Body of pancreas (tissue), 4 donors: ENCODE results near the gene SLCO3A1. TPM values are rescaled to one million over a fixed set of nuclear protein-coding genes. Genes with fewer than 3 reads are reported as not detected.
"Not testable (repeated sequence)": the region's sequence is repeated elsewhere in the genome, so short reads cannot be mapped to it uniquely, and the experiment has no call there.

Source experiments
- ATAC-seq: fragments of 150-250 bp; one replicate; pipeline ENCODE4 v1.9.1; 2016
- DNase-seq, 4 donors: peaks; one replicate each; pipeline ENCODE4 v3.0.0-alpha.2; 2019
- H3K27ac ChIP-seq, 4 donors: fragments of 200-600 bp; sonication (generic); 1 replicate in 3 of 4; 2 replicates in 1 of 4; pipeline versions ENCODE4 v1.5.1 to v1.6.1; 2016 to 2019; ENCODE audit warnings: mild to moderate bottlenecking in 1 of 4, mixed read lengths in 1 of 4, moderate library complexity in 1 of 4
- H3K27me3 ChIP-seq, 2 donors: fragments of 200-600 bp; sonication (generic); one replicate each; pipeline ENCODE4 v1.6.0; 2016; ENCODE audit warnings: mild to moderate bottlenecking in 1 of 2
- H3K36me3 ChIP-seq, 2 donors: fragments of 200-600 bp; sonication (generic); replicated peaks in 1 of 2; 2 replicates each; pipeline ENCODE4 v1.5.1; 2016; ENCODE audit warnings: low read depth in 2 of 2; ENCODE audit not compliant: insufficient read depth in 1 of 2
- H3K4me1 ChIP-seq: fragments of 200-600 bp; sonication (generic); one replicate; pipeline ENCODE4 v1.6.0; 2016
- H3K4me3 ChIP-seq, 2 donors: fragments of 200-600 bp; sonication (generic); 1 replicate in 1 of 2; 2 replicates in 1 of 2; pipeline ENCODE4 v1.5.1; 2016 to 2019
- H3K9me3 ChIP-seq, 3 donors: fragments of 200-600 bp; sonication (generic); 1 replicate in 2 of 3; 2 replicates in 1 of 3; pipeline ENCODE4 v1.5.1; 2016
- CTCF ChIP-seq, 7 experiments: fragments of 450-650 bp in 4 of 7; fragments of 200-600 bp in 3 of 7; sonication (generic) in 3 of 7; IDR thresholded peaks; one replicate each; pipeline ENCODE4 v1.5.1; 2016 to 2019; ENCODE audit warnings: antibody characterized with exemption in 7 of 7
- POLR2A ChIP-seq, 3 donors: fragments of 450-650 bp; IDR thresholded peaks; one replicate each; pipeline ENCODE4 v1.6.1; 2016; ENCODE audit warnings: antibody characterized with exemption in 3 of 3, mild to moderate bottlenecking in 2 of 3
- WGBS, 2 donors: methylation state at CpG; one replicate each; pipeline ENCODE4 v1.1.5; 2017; 5-methylcytosine and 5-hydroxymethylcytosine counted together
- intact Hi-C: fragments of 100-400 bp; cut with DNase I; formaldehyde crosslinking; loops from one replicate; pipeline ENCODE4 v1.15.1; 2023
- total RNA-seq, 2 donors: library from RNA; depleted of rRNA; stranded (reverse); fragments of >200 nt; gene quantifications; one replicate each; pipeline ENCODE4 v1.1.0, GENCODE V29; 2016

SLCO3A1 gene
- total RNA-seq, 2 donors from 2014 or later, result 5.7 to 12.9 TPM

- intact Hi-C loops, result no loop called here
- Histone ChIP-seq H3K36me3 (no peaks in the 10 kb centered on the region), H3K9me3 (no peaks in the 10 kb centered on the region), H3K4me1 (peaks cover 10% of the 10 kb centered on the region), H3K27me3 (no peaks in the 10 kb centered on the region), H3K4me3 (no peak overlapping the region), H3K27ac (no peak overlapping the region)
- no peak for DNase-seq
- WGBS, 2 donors, result 98 to 100% methylated on average over 1 to 5 of the region's 5 CpGs
- no peak for ATAC-seq
- TF ChIP-seq POLR2A (IDR thresholded peaks at IDR 0.05), result no peak
- TF ChIP-seq CTCF (IDR thresholded peaks at IDR 0.05), result no peak
These were observed 209.0 kb downstream of the SLCO3A1 start for GRCh38 chr15:92062505-92062904.

DNA sequence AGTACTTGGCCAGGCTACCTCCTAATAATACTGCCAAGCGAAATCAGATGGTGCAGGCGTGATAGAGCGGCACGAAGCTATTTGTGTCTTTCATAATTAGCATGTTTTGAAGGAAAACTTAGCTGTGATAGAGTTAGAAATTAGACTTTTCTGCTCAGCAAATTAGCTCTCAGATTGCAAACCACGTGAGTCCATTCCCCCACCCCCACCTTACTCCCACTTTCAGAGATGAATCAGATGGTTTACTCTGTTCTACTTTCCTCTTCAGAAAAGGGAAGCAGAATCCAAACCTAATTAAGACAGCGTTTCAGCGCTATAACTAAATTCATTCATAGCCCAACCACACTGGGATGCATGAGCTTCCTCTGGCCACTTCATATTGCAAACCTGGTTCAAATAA lies 214.6 kb downstream of the SLCO3A1 start:
- ATAC-seq (no peak), DNase-seq (no peak)
- intact Hi-C loops, result no loop called here
- H3K9me3 ChIP-seq, result no peaks in the 10 kb centered on the region
- TF ChIP-seq POLR2A (IDR thresholded peaks at IDR 0.05) (no peak), CTCF (IDR thresholded peaks at IDR 0.05) (no peak)
- no peak overlapping the region for H3K27ac ChIP-seq
- WGBS, 2 donors, result 73 to 83% methylated on average over 7 of the region's 7 CpGs
- peaks cover 5% of the 10 kb centered on the region for H3K4me1 ChIP-seq
- no peaks in the 10 kb centered on the region for H3K27me3 ChIP-seq
- H3K36me3 ChIP-seq, result no peaks in the 10 kb centered on the region
- no peak overlapping the region for H3K4me3 ChIP-seq

- no peak for TF ChIP-seq POLR2A (IDR thresholded peaks at IDR 0.05)
- TF ChIP-seq CTCF (IDR thresholded peaks at IDR 0.05), result no peak
- Histone ChIP-seq H3K27ac (peak overlapping the region in 1 of 4 donors; percentile 57), H3K36me3 (no peaks in the 10 kb centered on the region), H3K4me1 (peaks cover 5% of the 10 kb centered on the region), H3K4me3 (no peak overlapping the region), H3K27me3 (no peaks in the 10 kb centered on the region), H3K9me3 (no peaks in the 10 kb centered on the region)
- DNase-seq (peak in 2 of 4 donors; percentile 28 to 55), ATAC-seq (peak; percentile 79)
- 52 to 55% methylated on average over 20 of the region's 20 CpGs for WGBS, 2 donors
- intact Hi-C loops, result no loop called here
These were observed 216.1 kb downstream of the SLCO3A1 start for GRCh38 chr15:92069308-92070250.

DNA sequence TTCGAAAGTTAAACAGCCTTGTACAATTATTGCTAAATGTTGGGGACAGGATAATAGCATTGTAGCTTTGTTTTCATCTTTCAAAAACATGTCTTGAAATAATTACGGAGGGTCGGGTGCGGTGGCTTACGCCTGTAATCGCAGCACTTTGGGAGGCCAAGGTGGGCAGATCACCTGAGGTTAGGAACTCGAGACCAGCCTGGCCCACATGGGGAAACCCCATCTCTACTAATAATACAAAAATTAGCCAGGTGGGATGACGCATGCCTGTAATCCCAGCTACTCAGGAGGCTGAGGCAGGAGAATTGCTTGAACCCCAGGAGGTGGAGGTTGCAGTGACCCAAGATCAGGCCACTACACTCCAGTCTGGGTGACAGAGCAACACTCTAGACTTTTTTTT lies 216.7 kb downstream of the SLCO3A1 start:
- not testable (repeated sequence) for ATAC-seq

DNA sequence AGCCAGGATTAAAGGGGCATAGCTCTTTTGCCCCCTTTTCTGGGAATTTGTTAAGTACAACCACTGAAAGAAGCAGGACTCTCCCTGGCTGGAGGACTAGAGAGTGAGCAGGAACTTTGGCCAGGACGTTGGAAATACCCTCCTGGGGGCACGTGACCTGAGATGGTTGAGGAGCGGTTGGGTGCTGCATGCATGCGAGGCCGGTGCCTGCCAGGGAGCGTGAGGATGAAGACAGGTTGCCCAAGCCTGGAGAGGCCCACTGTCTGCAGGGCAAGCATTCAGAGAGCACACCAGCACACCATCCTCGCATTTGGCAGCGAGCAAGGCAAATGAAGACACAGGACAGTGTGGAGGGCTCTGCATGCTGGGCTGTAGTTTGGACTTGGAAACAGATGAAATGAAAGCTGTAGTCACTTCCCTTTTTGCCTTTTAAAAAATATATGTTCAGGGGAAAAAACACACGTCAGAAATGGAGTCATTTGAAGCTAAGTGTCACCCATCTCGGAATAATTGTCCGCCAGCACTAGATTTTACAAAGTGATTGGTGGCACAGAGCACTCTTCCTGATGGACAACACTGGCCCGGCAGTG lies 217.6 kb downstream of the SLCO3A1 start:
- no peak overlapping the region for H3K27ac ChIP-seq
- ATAC-seq, result no peak
- H3K9me3 ChIP-seq, result no peaks in the 10 kb centered on the region
- 68% methylated on average over 9 to 12 of the region's 12 CpGs for WGBS, 2 donors
- no peaks in the 10 kb centered on the region for H3K36me3 ChIP-seq
- TF ChIP-seq POLR2A (IDR thresholded peaks at IDR 0.05), result no peak
- no peak for TF ChIP-seq CTCF (IDR thresholded peaks at IDR 0.05)
- no peaks in the 10 kb centered on the region for H3K27me3 ChIP-seq
- intact Hi-C loops, result no loop called here
- peaks cover 5% of the 10 kb centered on the region for H3K4me1 ChIP-seq
- H3K4me3 ChIP-seq, result no peak overlapping the region
- DNase-seq, result no peak

More for the DNA sequence above, 216.7 kb downstream of the SLCO3A1 start:
- H3K9me3 ChIP-seq, H3K4me3 ChIP-seq, H3K4me1 ChIP-seq, H3K36me3 ChIP-seq, DNase-seq, H3K27me3 ChIP-seq, intact Hi-C loops: not testable (repeated sequence)
- WGBS, 2 donors, result 78 to 86% methylated on average over 8 of the region's 8 CpGs
- H3K27ac ChIP-seq, result peak overlapping the region in 1 of 4 donors; percentile 57
